Activated CD8-positive, alpha-beta memory T cell treated with anti-CD3 and anti-CD28 coated beads, Interleukin-2, amount 50 U/mL, for 48 hours (primary cell): ENCODE data around the gene CREB3L1.
A peak's percentile ranks its signal among the peaks of the same experiment; 100 is the strongest.

ENCODE experiments used
- DNase-seq: peaks from one replicate; pipeline ENCODE4 v3.0.0-alpha.2; 2020

Gene CREB3L1

GRCh38 chr11:46367916-46368267 lies 90.4 kb downstream of the CREB3L1 start:
- DNase-seq: no peak

- peak; percentile 84 for DNase-seq
Observed at GRCh38 chr11:46369458-46370152, 92.1 kb downstream of the CREB3L1 start.

- no peak for DNase-seq
Observed at GRCh38 chr11:46370253-46370652, 92.8 kb downstream of the CREB3L1 start.
